Progenitor cell of endocrine pancreas (in vitro differentiated cells): ENCODE measurements around the gene C1QL4. TPM values are rescaled to one million over a fixed set of nuclear protein-coding genes. Genes with fewer than 3 reads are reported as not detected.
"Not testable (repeated sequence)": the region's sequence is repeated elsewhere in the genome, so short reads cannot be mapped to it uniquely, and the experiment has no call there.

Experiments used
- DNase-seq: peaks from one replicate; pipeline ENCODE4 v3.0.0; 2021; ENCODE audit warnings: low spot score; ENCODE audit not compliant: unreplicated experiment
- H3K27ac Mint-ChIP-seq: 2 replicates; pipeline ENCODE4 v1.8.0; 2021; ENCODE audit warnings: mild to moderate bottlenecking, moderate library complexity, mixed read lengths
- H3K27me3 Mint-ChIP-seq: 2 replicates; pipeline ENCODE4 v1.8.0; 2021; ENCODE audit warnings: mixed read lengths
- H3K36me3 Mint-ChIP-seq: 2 replicates; pipeline ENCODE4 v1.8.0; 2022; ENCODE audit warnings: mixed read lengths; ENCODE audit not compliant: insufficient read depth
- H3K4me1 Mint-ChIP-seq: 2 replicates; pipeline ENCODE4 v1.8.0; 2021; ENCODE audit warnings: low read depth, mixed read lengths
- H3K4me3 Mint-ChIP-seq: 2 replicates; pipeline ENCODE4 v1.8.0; 2021; ENCODE audit warnings: low read depth, mild to moderate bottlenecking, moderate library complexity, mixed read lengths
- H3K9me3 Mint-ChIP-seq: 2 replicates; pipeline ENCODE4 v1.8.0; 2021; ENCODE audit warnings: low read depth, mixed read lengths
- CTCF ChIP-seq: fragments of 200-600 bp; sonication (generic); IDR thresholded peaks from one replicate; pipeline ENCODE4 v1.5.0; 2021; ENCODE audit warnings: antibody characterized with exemption, mild to moderate bottlenecking; ENCODE audit not compliant: unreplicated experiment
- total RNA-seq: library from RNA; stranded (reverse); gene quantifications from 2 replicates; pipeline ENCODE4 v1.2.1, GENCODE V29; 2021

Gene C1QL4
- total RNA-seq, 1 donor from 2014 or later: 0.79 TPM

GRCh38 chr12:49322708-49323523, 14.1 kb downstream of the C1QL4 start, which contains the start of gene TROAP:
Gene TROAP, plus strand, starts transcription at chr12:49323255. Its CDS starts 354 bp downstream, at chr12:49323609.
- peaks cover 10% of the 10 kb centered on the region for H3K27me3 Mint-ChIP-seq
- no peak for TF ChIP-seq CTCF
- H3K9me3 Mint-ChIP-seq: no peaks in the 10 kb centered on the region
- peak within 1 kb of the TSS; percentile 96 for H3K27ac Mint-ChIP-seq
- H3K36me3 Mint-ChIP-seq: no peaks in the 10 kb centered on the region
- H3K4me1 Mint-ChIP-seq: peaks cover 14% of the 10 kb centered on the region
- H3K4me3 Mint-ChIP-seq: peak within 1 kb of the TSS; percentile 98
- DNase-seq: peak; percentile 95

DNA sequence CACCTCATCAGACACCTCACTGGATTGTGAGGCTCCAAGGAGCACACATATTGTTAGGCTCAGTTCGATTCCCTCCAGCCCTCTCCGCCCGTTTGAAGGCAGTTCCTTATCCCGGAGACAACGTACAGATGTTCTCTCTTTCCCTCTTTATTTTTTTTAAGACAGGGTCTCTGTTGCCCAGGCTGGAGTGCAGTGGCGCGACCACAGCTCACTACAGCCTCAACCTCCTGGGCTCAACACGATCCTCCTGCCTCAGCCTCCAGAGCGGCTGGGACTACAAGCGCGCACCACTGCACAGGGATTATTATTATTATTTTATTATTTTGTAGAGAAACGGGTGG, 14.7 kb downstream of the C1QL4 start:
- Mint-ChIP-seq H3K9me3 (no peaks in the 10 kb centered on the region), H3K4me1 (peaks cover 14% of the 10 kb centered on the region)
- no peak for TF ChIP-seq CTCF

DNA sequence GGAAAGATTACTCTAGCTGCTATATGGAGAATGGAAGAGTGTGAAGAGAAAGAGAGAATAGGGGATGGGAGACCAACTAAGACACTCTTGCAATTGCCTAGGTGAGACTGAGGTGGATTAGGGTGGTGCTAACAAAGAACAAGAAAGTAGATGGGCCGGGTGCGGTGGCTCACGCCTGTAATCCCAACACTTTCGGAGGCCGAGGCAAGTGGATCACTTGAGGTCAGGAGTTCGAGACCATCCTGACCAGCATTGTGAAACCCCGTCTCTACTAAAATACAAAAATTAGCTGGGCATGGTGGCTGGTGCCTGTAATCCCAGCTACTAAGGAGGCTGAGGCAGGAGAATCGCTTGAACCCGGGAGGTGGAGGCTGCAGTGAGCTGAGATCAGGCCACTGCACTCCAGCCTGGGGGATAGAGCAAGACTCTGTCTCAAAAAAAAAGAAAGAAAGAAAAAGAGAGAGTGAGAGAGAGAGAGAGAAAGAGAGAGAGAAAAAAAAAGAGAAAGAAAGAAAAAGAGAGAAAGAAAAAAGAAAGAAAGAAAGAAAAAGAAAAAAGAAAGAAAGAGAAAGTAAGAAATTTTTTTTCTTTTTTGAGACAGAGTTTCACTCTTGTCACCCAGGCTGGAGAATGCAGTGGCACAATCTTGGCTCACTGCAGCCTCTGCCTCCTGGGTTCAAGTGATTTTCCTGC, 16.4 kb downstream of the C1QL4 start:
- H3K36me3 Mint-ChIP-seq, H3K27me3 Mint-ChIP-seq, H3K27ac Mint-ChIP-seq, H3K9me3 Mint-ChIP-seq, DNase-seq: not testable (repeated sequence)
- peak overlapping the region; percentile 22 for H3K4me3 Mint-ChIP-seq
- peaks cover 14% of the 10 kb centered on the region for H3K4me1 Mint-ChIP-seq

More for the DNA sequence above, 14.7 kb downstream of the C1QL4 start:
- Mint-ChIP-seq H3K36me3 (no peaks in the 10 kb centered on the region), H3K4me3 (peak overlapping the region; percentile 98), H3K27me3 (peaks cover 10% of the 10 kb centered on the region), H3K27ac (peak overlapping the region; percentile 96)
- DNase-seq: no peak

DNA sequence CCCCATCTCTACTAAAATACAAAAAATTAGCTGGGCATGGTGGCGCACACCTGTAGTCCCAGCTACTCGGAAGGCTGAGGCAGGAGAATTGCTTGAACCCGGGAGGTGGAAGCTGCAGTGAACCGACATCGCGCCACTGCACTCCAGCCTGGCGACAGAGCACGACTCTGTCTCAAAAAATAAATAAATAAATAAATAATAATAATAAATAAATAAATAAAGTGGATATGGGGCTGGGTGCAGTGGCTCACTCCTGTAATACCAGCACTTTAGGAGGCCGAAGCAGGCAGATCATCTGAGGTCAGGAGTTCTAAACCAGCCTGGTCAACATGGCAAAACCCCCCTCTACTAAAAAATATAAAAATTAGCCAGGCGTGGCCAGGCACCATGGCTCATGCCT, 19.9 kb downstream of the C1QL4 start:
- H3K9me3 Mint-ChIP-seq: not testable (repeated sequence)

GRCh38 chr12:49314811-49315210, 22.2 kb downstream of the C1QL4 start:
- DNase-seq: no peak
- H3K9me3 Mint-ChIP-seq: no peaks in the 10 kb centered on the region

More for the DNA sequence above, 19.9 kb downstream of the C1QL4 start:
- H3K4me3 Mint-ChIP-seq, H3K27ac Mint-ChIP-seq, H3K4me1 Mint-ChIP-seq, DNase-seq, H3K36me3 Mint-ChIP-seq: not testable (repeated sequence)
- H3K27me3 Mint-ChIP-seq: peaks cover 13% of the 10 kb centered on the region

DNA sequence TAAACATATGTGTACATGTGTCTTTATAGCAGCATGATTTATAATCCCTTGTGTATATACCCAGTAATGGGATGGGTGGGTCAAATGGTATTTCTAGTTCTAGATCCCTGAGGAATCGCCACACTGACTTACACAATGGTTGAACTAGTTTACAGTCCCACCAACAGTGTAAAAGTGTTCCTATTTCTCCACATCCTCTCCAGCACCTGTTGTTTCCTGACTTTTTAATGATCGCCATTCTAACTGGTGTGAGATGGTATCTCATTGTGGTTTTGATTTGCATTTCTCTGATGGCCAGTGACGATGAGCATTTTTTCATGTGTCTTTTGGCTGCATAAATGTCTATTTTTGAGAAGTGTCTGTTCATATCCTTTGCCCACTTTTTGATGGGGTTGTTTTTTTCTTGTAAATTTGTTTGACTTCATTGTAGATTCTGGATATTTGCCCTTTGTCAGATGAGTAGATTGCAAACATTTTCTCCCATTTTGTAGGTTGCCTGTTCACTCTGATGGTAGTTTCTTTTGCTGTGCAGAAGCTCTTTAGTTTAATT, 26.5 kb downstream of the C1QL4 start:
- peaks cover 15% of the 10 kb centered on the region for H3K27me3 Mint-ChIP-seq
- H3K27ac Mint-ChIP-seq, H3K9me3 Mint-ChIP-seq, H3K4me1 Mint-ChIP-seq, H3K36me3 Mint-ChIP-seq, DNase-seq, H3K4me3 Mint-ChIP-seq: not testable (repeated sequence)

More at GRCh38 chr12:49314811-49315210, 22.2 kb downstream of the C1QL4 start:
- Mint-ChIP-seq H3K4me1 (no peaks in the 10 kb centered on the region), H3K27ac (no peak overlapping the region), H3K27me3 (peaks cover 11% of the 10 kb centered on the region), H3K4me3 (no peak overlapping the region), H3K36me3 (no peaks in the 10 kb centered on the region)
- TF ChIP-seq CTCF: no peak
